ENCODE data around the gene EEF1A2. TPM values are rescaled to one million over a fixed set of nuclear protein-coding genes. Genes with fewer than 3 reads are reported as not detected.

EEF1A2 gene
- total and polyA plus RNA-seq, 2 of the 4 experiments (the other 2 are of a cell fraction) = 1.3 to 4.6 TPM

DNA sequence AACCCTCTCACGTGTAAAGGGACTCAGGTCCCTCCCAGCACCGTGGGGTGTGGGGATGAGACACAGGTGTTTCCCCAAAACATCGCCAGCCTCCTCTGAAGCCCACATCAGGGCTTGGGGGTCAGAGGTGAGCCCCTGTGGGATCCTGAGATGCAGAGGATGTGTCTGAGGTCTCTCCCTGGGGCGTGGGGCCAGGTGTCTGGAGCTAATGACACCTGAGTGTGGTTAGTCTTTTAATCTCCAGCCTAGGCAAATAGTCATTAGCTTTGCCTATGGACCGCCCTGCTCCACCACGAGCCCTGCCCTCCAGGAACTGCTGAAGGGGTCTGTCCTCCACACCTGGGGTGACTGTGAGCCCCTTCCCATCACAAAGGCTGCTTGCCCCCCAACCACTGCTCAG lies 46.9 kb upstream of the EEF1A2 start:
- CTCF ChIA-PET = no interaction called here
- H2BK15ac ChIP-seq (ENCODE audit: low read depth, low read length) = no peak overlapping the region
- POLR2A ChIA-PET (ENCODE audit: unreplicated experiment) = interaction anchor here (0.5 kb wide), 1 partner anchor 313 kb away, joined by 3 read pairs; no protein-coding TSS in a partner anchor
- no peak overlapping the region for H2AFZ ChIP-seq (replicated peaks; ENCODE audit: low read length, poor library complexity)
- no peaks in the 10 kb centered on the region for H4K20me1 ChIP-seq (ENCODE audit: insufficient read depth, low read length)
- H4K5ac ChIP-seq (ENCODE audit: low read depth, low read length) = no peak overlapping the region
- H2AK5ac ChIP-seq (ENCODE audit: low read depth, low read length) = no peak overlapping the region
- DNase-seq (no peak), ATAC-seq (ENCODE audit: low read depth) (no peak)
- H3K9me1 ChIP-seq (ENCODE audit: insufficient read depth, low read length) = no peaks in the 10 kb centered on the region
- intact Hi-C loops (cut with micrococcal nuclease) (no loop called here), in situ Hi-C loops (cut with MboI; ENCODE audit: low sequenced_read_pairs) (no loop called here), dilution Hi-C loops (cut with HindIII; ENCODE audit: low sequenced_read_pairs, unreplicated experiment) (no loop called here)
- WGBS, 2 experiments (ENCODE audit: extremely low coverage in 2 of 2, insufficient read length in 1 of 2) = no CpG with 5 or more reads among the region's 6 CpGs
- H3K14ac ChIP-seq (replicated peaks; ENCODE audit: low read depth, low read length) = no peak overlapping the region
- no peaks in the 10 kb centered on the region for H3K4me1 ChIP-seq (ENCODE audit: control insufficient read depth, insufficient read depth, low read length)
- H2BK120ac ChIP-seq (ENCODE audit: low read depth, low read length) = no peak overlapping the region
- no peaks in the 10 kb centered on the region for H3K79me1 ChIP-seq (ENCODE audit: low read depth in 1 of 2, low read length in 2 of 2)
- H3K9ac ChIP-seq (ENCODE audit: low read depth, low read length) = no peak overlapping the region
- BruUV-seq (replicated peaks) = no TSS peak
- no peak overlapping the region for H3K23ac ChIP-seq (ENCODE audit: low read depth, low read length)
- no peak overlapping the region for H2BK20ac ChIP-seq (ENCODE audit: low read depth, low read length)
- H4K91ac ChIP-seq (ENCODE audit: insufficient read depth, low read depth, low read length) = no peak overlapping the region
- H3K4ac ChIP-seq (ENCODE audit: low read depth, low read length) = no peak overlapping the region
- no peak overlapping the region for H3K56ac ChIP-seq (ENCODE audit: extremely low read depth, insufficient read depth, low read length)
- H3K9me3 ChIP-seq (ENCODE audit: control insufficient read depth, insufficient read depth, low read length) = no peaks in the 10 kb centered on the region
- H4K8ac ChIP-seq (ENCODE audit: low read depth in 2 of 2, low read length in 2 of 2) = no peak overlapping the region
- H3K4me2 ChIP-seq (ENCODE audit: low read depth, low read length) = no peak overlapping the region
- H3K27ac ChIP-seq (ENCODE audit: insufficient read depth, low read length) = no peak overlapping the region
- no peak overlapping the region for H3K18ac ChIP-seq (ENCODE audit: low read depth, low read length)
- no peaks in the 10 kb centered on the region for H3K36me3 ChIP-seq (ENCODE audit: control insufficient read depth, insufficient read depth, low read length)
- TF ChIP-seq MXI1 (IDR thresholded peaks at IDR 0.05; ENCODE audit: borderline replicate concordance, low read depth, low read length) (no peak), SMC3 (IDR thresholded peaks at IDR 0.05; ENCODE audit: low read depth, low read length) (no peak), RAD21 (IDR thresholded peaks at IDR 0.05; ENCODE audit: low read length) (no peak), POLR2A (IDR thresholded peaks at IDR 0.05; ENCODE audit: low read depth, low read length) (no peak), MAFK (IDR thresholded peaks at IDR 0.05; ENCODE audit: low read depth, low read length) (no peak), BHLHE40 (IDR thresholded peaks at IDR 0.05; ENCODE audit: low read depth, low read length) (no peak), CHD1 (IDR thresholded peaks at IDR 0.05; ENCODE audit: low read depth, low read length) (no peak), RCOR1 (IDR thresholded peaks at IDR 0.05; ENCODE audit: insufficient replicate concordance, low read length) (no peak), NFE2L2 (IDR thresholded peaks at IDR 0.05; ENCODE audit: low read depth, low read length) (no peak), MAZ (IDR thresholded peaks at IDR 0.05; ENCODE audit: borderline replicate concordance, low read depth, low read length) (no peak), CEBPB (IDR thresholded peaks at IDR 0.05; ENCODE audit: low read depth, low read length) (no peak), RFX5 (IDR thresholded peaks at IDR 0.05; ENCODE audit: low read depth, low read length) (no peak), FOS (IDR thresholded peaks at IDR 0.05; ENCODE audit: low read depth, low read length) (no peak)
- TF ChIP-seq, protein P1, sequence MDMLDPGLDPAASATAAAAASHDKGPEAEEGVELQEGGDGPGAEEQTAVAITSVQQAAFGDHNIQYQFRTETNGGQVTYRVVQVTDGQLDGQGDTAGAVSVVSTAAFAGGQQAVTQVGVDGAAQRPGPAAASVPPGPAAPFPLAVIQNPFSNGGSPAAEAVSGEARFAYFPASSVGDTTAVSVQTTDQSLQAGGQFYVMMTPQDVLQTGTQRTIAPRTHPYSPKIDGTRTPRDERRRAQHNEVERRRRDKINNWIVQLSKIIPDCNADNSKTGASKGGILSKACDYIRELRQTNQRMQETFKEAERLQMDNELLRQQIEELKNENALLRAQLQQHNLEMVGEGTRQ (IDR thresholded peaks at IDR 0.05; ENCODE audit: low read depth, low read length) = no peak
- TF ChIP-seq, protein P2, sequence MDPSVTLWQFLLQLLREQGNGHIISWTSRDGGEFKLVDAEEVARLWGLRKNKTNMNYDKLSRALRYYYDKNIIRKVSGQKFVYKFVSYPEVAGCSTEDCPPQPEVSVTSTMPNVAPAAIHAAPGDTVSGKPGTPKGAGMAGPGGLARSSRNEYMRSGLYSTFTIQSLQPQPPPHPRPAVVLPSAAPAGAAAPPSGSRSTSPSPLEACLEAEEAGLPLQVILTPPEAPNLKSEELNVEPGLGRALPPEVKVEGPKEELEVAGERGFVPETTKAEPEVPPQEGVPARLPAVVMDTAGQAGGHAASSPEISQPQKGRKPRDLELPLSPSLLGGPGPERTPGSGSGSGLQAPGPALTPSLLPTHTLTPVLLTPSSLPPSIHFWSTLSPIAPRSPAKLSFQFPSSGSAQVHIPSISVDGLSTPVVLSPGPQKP (IDR thresholded peaks at IDR 0.05; ENCODE audit: borderline replicate concordance, low read depth, low read length) = no peak
- TF ChIP-seq, protein P3, sequence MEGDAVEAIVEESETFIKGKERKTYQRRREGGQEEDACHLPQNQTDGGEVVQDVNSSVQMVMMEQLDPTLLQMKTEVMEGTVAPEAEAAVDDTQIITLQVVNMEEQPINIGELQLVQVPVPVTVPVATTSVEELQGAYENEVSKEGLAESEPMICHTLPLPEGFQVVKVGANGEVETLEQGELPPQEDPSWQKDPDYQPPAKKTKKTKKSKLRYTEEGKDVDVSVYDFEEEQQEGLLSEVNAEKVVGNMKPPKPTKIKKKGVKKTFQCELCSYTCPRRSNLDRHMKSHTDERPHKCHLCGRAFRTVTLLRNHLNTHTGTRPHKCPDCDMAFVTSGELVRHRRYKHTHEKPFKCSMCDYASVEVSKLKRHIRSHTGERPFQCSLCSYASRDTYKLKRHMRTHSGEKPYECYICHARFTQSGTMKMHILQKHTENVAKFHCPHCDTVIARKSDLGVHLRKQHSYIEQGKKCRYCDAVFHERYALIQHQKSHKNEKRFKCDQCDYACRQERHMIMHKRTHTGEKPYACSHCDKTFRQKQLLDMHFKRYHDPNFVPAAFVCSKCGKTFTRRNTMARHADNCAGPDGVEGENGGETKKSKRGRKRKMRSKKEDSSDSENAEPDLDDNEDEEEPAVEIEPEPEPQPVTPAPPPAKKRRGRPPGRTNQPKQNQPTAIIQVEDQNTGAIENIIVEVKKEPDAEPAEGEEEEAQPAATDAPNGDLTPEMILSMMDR (conservative IDR thresholded peaks at IDR 0.05; ENCODE audit: low read depth, low read length) = no peak
- H2AK9ac ChIP-seq (replicated peaks; ENCODE audit: low read depth, low read length, poor library complexity) = no peak overlapping the region
- H3K4me3 ChIP-seq (ENCODE audit: insufficient read depth, low read depth, low read length) = no peak overlapping the region
- peaks cover 40% of the 10 kb centered on the region for H3K27me3 ChIP-seq (ENCODE audit: control insufficient read depth, insufficient read depth, low read length)
- H2BK5ac ChIP-seq (ENCODE audit: low read depth, low read length, poor library complexity, severe bottlenecking) = no peak overlapping the region

Data from IMR-90 (cell line).